NB4 (cell line): ENCODE measurements around the gene ST3GAL5.
A peak's percentile ranks its signal among the peaks of the same experiment; 100 is the strongest.

Experiments
- POLR2A ChIP-seq: IDR thresholded peaks from 2 replicates; pipeline ENCODE4 v1.6.1; 2011; ENCODE audit warnings: mild to moderate bottlenecking; ENCODE audit not compliant: insufficient read length; ENCODE audit errors: extremely low read depth
- TF ChIP-seq, protein P1 (sequence below): IDR thresholded peaks from one replicate; pipeline ENCODE4 v1.5.1; 2012; ENCODE audit warnings: low read depth, low read length

DNA sequence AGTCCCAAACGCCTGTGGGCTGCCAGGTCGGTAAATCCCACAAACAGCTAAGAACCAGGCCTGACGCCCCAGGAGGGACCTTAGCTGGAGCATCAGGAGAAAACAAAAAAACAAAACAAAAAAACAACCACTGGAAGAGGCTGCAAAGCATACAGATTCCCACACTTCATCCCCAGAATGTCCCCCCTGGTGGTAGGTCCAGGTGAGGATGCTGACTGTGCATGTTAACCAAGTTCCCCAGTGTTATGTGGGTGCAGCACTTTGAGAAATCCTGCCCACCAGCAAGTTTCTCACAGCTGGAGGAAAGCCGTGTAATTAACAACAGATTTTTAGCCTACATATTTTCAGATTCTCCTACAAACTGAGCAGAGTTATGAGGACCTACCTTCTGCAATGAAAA lies 15.1 kb downstream of the ST3GAL5 start:
- TF ChIP-seq, protein P1, sequence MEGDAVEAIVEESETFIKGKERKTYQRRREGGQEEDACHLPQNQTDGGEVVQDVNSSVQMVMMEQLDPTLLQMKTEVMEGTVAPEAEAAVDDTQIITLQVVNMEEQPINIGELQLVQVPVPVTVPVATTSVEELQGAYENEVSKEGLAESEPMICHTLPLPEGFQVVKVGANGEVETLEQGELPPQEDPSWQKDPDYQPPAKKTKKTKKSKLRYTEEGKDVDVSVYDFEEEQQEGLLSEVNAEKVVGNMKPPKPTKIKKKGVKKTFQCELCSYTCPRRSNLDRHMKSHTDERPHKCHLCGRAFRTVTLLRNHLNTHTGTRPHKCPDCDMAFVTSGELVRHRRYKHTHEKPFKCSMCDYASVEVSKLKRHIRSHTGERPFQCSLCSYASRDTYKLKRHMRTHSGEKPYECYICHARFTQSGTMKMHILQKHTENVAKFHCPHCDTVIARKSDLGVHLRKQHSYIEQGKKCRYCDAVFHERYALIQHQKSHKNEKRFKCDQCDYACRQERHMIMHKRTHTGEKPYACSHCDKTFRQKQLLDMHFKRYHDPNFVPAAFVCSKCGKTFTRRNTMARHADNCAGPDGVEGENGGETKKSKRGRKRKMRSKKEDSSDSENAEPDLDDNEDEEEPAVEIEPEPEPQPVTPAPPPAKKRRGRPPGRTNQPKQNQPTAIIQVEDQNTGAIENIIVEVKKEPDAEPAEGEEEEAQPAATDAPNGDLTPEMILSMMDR = peak; percentile 41
- TF ChIP-seq POLR2A = no peak
